GM18498 (cell line): ENCODE results near the gene ZNF587B.
A peak's percentile ranks its signal among the peaks of the same experiment; 100 is the strongest.
"Not testable (repeated sequence)": the region's sequence is repeated elsewhere in the genome, so short reads cannot be mapped to it uniquely, and the experiment has no call there.

ENCODE experiments used
- ATAC-seq: cut with Tn5 transposase; IDR thresholded peaks from one replicate; pipeline ENCODE4 v1.9.1; 2021; ENCODE audit warnings: mild to moderate bottlenecking, moderate library complexity; ENCODE audit not compliant: unreplicated experiment

ZNF587B gene

GRCh38 chr19:57830071-57830602, at the start of gene ZNF587B:
Gene ZNF587B (plus strand): TSS chr19:57830299. CDS start chr19:57830529, 230 bp downstream.
- ATAC-seq: no peak

- no peak for ATAC-seq
These were observed 43.8 kb upstream of the ZNF587B start for GRCh38 chr19:57786286-57786685.

- ATAC-seq: no peak
These were observed 43.2 kb upstream of the ZNF587B start for GRCh38 chr19:57786906-57787305.

DNA sequence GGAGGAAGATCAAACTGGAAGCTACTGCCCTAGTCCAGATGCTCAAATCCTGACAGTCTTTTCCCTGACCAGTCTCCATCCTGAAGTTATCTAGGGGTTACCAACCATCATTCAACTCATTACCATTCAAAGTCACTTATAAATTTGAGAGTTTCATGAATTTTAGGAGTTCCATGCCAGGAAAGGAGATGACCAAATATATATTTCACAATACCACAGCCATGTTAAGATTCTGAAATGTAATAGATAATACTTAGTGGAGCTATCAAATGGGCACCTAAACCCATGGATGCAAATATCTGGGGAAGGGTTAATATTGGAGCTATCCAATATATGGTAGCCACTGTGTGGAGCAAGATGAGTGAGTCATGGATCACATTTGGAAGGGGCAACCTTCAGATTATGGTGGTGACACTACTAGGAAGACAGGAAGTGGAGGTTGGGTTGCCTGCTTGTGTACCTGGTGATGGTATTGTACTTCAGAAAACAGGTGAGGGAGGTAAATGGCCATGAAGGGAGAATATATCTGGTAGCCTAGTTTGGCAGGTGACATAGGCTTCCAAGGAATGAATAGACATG, 41.9 kb upstream of the ZNF587B start:
- ATAC-seq: no peak

GRCh38 chr19:57789288-57789687, 40.8 kb upstream of the ZNF587B start:
- ATAC-seq: no peak

- not testable (repeated sequence) for ATAC-seq
These were observed 33.5 kb upstream of the ZNF587B start for GRCh38 chr19:57796580-57796979.

DNA sequence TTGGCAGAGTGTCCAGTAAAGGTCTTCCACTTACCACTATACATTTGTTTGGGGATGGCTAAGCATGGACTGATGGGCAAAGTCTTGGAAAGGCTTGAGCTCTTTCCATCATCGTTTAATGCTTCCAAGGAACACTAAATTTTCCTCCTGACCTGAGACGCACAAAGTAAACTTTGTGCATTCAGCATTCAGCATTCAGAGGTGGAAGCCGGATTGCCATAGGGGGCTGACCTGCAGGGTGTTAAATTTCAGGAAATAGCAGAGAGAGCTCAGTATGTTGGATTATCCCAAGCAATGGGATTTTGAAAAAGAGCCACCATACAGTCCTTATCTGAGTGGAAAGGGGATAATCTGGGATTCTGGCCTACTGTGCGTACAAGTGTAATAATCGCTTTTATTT, 29.4 kb upstream of the ZNF587B start:
- ATAC-seq: no peak

DNA sequence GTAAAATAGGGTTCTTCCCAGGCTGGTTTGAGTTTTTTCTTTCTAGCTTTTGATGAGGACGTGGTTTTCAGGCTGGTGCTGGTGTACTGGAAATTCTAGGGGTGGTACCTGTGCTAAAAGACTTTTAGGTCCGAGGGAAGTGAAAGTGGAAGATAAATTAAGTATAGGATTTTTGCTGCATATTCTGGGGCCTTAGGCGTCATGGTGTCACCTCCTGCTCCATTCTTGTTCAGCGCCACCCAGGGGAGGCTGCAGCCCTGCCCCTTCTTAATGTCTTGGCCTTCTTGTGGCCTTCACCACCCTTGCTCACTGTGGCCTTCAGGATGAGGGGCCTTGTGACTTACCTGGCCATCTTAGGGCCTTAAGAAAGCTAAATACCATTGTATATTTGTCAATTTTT, 27.8 kb upstream of the ZNF587B start:
- ATAC-seq: no peak

DNA sequence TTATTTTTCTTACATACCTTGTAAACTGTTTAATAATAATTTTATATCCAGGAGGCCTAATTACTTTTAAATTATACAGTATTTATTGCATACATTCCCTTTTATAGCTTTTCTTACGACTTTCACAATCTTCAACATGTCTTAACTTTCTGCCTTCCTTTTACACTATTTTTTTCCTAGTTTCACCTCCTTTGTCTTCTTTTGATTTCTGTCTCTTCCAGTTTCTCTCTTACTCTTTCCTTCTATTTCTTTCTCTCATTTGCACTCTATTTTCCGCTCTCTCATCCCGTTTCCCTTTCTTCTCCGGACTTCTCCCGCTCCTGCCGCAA, 26.9 kb upstream of the ZNF587B start:
- ATAC-seq: no peak

GRCh38 chr19:57803594-57804325, 26.3 kb upstream of the ZNF587B start:
- ATAC-seq: no peak

- ATAC-seq: no peak
These were observed 22.6 kb upstream of the ZNF587B start for GRCh38 chr19:57807541-57807940.

- not testable (repeated sequence) for ATAC-seq
These were observed 19.4 kb upstream of the ZNF587B start for GRCh38 chr19:57810410-57811295.

DNA sequence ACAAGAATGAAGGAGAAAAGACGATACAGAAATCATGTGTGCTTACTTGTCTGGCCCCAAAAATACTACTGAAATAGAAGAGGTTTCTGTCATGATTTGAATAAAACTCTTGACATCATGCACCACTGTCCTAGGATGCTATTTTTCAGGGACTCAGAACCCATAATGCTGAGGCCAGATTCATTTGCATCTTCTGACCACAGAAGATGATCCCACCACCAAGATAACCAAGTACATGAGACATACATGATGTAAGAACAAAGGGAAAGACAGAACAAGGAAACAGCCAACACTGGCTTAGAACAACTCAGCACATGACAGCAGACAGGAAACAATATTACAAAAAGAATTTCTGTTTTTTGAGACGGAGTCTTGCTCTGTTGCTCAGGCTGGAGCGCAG, 17.9 kb upstream of the ZNF587B start:
- ATAC-seq: no peak

DNA sequence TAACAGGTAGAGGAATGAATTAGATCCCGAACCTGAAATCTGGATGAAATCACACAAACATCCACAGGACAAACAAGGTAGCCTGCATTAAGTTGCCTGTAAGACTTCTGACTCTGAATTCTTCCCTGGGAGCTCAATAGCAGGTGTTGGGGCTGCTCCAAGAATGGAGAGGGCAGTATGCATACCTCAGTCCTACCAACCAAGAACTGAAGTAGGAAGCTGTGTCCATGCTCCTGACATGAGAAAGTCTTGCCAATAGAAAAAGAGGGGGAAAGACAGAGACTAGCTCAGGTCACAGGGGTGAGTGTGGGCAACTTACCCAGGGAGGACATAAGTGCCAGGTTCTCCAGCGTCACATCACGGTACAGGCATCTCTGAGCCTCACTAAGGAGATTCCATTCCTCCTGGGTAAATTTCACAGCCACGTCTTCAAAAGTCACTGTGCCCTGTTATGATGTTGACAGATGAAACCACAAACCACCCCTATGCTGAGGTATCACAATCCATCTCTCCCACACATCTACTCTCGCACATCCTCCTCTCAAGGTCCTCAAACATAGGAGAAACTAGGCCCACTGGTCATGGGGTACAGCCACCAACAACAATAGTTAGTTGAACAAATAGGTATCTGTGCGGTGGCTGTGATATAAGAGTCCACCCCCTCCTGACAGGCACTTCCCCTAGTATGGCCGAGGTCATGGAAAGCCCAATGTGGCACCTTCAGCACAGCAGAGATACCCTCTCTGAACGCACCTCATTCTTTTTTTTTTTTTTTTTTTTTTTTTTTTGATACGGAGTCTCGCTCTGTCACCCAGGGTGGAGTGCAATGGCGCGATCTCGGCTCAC, 16.9 kb upstream of the ZNF587B start:
- ATAC-seq: not testable (repeated sequence)

DNA sequence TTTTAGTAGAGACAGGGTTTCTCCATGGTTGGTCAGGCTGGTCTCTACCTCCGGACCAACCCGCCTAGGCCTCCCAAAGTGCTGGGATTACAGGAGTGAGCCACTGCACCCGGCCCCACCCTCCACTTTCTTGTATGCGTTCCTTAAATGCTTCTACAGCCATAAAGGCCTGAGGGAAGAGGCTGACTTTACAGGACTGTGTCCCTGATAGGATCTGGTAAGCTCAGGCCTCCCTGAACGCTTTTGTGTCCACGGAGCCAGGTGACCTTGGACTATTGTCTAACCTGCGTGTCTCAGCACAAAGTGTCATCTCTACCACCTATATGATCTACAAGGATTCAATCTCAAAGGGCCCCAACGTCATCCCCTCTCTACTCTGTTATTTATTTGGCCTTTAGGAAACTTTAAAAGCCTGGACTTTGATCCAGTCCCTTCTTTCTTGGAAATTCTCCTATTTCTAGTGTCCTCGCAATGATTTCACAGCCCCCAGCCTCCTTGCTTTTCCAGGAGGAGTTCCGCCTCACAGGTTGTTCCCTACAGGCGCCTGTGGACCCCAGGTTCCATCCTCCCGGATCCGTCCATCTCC, 16.1 kb upstream of the ZNF587B start:
- no peak for ATAC-seq

DNA sequence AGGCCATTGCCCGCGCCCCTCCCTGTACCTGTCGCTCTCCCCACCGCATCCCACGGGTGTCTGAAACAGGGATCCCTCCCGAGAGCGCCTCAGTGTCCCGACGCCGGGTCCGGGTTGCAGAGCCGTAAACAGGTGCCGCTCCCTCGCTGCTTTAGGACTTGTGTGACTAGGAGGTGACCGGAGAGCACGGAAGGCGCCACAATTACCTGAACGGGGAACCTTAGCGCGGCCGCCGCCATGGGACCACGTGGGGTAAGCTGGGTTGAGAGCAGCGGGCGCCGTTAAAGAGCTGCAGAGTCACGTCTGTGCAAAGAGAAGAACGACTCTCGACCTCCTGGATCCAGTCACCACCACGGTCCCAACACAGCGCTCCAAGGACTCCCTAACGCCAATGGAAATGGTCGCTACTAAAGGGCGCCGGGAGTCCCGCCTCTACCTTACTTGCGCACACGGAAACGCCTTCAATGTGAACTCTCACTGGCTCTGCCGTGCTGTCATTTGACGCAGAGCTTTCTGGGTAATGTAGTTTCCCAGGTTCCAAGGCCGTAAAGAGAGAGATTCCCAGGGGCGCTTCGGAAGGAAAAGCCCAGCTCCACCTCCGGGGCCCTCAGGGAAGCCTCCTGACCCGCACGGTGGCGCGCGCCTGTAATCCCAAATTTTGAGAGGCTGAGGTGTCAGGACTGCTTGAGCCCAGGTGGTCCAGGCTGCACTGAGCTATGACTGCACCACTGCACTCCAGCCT, 15.4 kb upstream of the ZNF587B start, which contains the start of gene ZNF552:
Gene ZNF552, minus strand, starts transcription at position 409 of the 742 bp plus-strand sequence. Its CDS starts 170 bp downstream, at position 239.
- ATAC-seq: peak; percentile 72

DNA sequence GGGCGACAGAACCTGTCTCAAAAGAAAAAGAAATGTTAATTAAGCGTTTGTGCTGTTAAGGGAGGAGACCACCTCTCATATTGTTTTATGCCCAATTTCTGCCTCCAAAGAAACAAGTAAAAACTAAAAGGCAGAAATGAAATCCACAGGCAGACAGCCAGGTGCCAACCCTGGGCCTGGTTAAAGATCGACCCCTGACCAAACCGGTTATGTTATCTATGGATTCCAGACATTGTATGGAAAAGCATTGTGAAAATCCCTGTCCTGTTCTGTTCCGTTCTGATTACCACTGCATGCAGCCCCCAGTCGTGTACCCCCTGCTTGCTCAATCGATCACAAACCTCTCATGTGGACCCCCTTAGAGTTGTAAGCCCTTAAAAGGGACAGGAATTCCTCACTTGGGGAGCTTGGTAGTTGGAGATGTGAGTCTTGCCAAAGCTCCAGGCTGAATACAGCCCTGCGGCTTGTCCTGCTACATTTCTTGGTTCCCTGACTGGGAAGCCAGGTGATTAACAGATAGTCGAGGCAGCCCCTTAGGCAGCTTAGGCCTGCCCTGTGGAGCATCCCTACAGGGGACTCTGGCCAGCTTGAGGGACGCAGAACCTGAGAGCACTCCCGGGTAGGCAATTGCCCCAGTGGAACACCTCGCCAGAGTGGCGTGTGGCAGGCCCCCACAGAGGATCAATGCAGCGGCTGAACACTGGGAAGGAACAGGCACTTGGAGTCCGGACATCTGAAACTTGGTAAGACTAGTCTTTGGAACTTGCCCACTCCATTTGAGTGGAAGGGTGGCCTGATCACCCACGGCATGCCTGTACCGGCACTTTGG, 14.6 kb upstream of the ZNF587B start:
- no peak for ATAC-seq

DNA sequence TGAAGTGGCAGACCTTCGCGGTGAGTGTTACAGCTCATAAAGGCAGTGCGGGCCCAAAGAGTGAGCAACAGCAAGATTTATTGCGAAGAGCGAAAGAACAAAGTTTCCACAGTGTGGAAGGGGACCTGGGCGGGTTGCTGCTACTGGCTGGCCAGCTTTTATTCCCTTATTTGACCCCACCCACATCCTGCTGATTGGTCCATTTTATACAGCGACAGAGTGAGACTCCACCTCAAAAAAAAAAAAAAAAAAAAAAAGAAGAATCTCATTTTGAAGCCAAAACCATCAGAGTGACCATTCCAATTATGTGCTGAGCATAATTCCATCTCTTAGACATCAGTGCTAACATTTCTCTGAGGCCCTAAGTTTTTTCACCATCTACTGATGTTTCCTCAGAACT, 13.4 kb upstream of the ZNF587B start:
- no peak for ATAC-seq

DNA sequence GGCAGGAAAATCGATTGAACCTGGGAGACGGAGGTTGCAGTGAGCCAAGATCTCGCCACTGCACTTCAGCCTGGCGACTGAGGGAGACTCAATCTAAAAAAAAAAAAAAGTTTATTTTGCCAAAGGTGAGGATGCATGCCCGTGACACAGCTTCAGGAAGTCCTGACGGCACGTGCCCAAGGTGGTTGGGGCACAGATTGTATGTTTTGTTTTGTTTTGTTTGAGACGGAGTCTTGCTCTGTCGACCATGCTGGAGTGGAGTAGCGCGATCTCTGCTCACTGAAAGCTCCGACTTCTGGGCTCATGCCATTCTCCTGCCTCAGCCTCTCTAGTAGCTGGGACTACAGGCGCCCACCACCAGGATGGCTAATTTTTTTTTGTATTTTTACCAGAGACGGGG, 12.1 kb upstream of the ZNF587B start:
- no peak for ATAC-seq
